H1 (cell line): Measurements from ENCODE around the gene AMER2. TPM values are rescaled to one million over a fixed set of nuclear protein-coding genes. Genes with fewer than 3 reads are reported as not detected.

Experiments
- CTCF ChIA-PET: fragments of 300-600 bp; sonication (Branson Sonifier 250); formaldehyde crosslinking; loops from one replicate; lab custom pipeline; 2021; ENCODE audit not compliant: partially characterized antibody; lab: Charles Lee
- POLR2A ChIA-PET: fragments of 300-600 bp; sonication (Branson Sonifier 250); formaldehyde crosslinking; loops from one replicate; lab custom pipeline; 2021; ENCODE audit warnings: inconsistent platforms; ENCODE audit not compliant: partially characterized antibody; lab: Charles Lee
- DNase-seq, 2 experiments: peaks; one replicate each; pipeline versions ENCODE4 v3.0.0 to v3.0.0-alpha.2; 2010 to 2022; ENCODE audit warnings: low spot score in 2 of 2, low read depth in 1 of 2, mixed read lengths in 1 of 2
- FAIRE-seq: peaks from 2 replicates; lab custom pipeline; 2011; peaks lifted over from hg19 to GRCh38; lab: Jason Lieb, UNC
- H2AFZ ChIP-seq: 2 replicates; pipeline ENCODE4 v1.8.1; 2012; ENCODE audit warnings: low read length, inconsistent platforms
- H2AK5ac ChIP-seq: 2 replicates; pipeline ENCODE4 v1.6.1; 2013; ENCODE audit warnings: low read depth, low read length
- H2BK120ac ChIP-seq: replicated peaks from 2 replicates; pipeline ENCODE3; 2013; ENCODE audit warnings: low read depth, low read length, inconsistent platforms
- H2BK12ac ChIP-seq: 2 replicates; pipeline ENCODE4 v1.6.1; 2013; ENCODE audit warnings: low read depth, low read length
- H2BK15ac ChIP-seq: 2 replicates; pipeline ENCODE4 v1.6.1; 2013; ENCODE audit warnings: low read length
- H2BK20ac ChIP-seq: 2 replicates; pipeline ENCODE4 v1.6.1; 2013; ENCODE audit warnings: low read length
- H2BK5ac ChIP-seq: 2 replicates; pipeline ENCODE4 v1.6.1; 2013; ENCODE audit warnings: low read depth, low read length
- H3K14ac ChIP-seq: 2 replicates; pipeline ENCODE4 v1.6.1; 2013; ENCODE audit warnings: inconsistent platforms; ENCODE audit not compliant: insufficient read length
- H3K18ac ChIP-seq: 2 replicates; pipeline ENCODE4 v1.6.1; 2013; ENCODE audit warnings: low read length; ENCODE audit errors: extremely low read depth
- H3K23ac ChIP-seq: 2 replicates; pipeline ENCODE4 v1.6.1; 2013; ENCODE audit warnings: inconsistent platforms; ENCODE audit not compliant: insufficient read length
- H3K23me2 ChIP-seq: 2 replicates; pipeline ENCODE4 v1.6.1; 2013; ENCODE audit warnings: low read depth, low read length
- H3K27ac ChIP-seq: 2 replicates; pipeline ENCODE4 v1.6.1; 2011; ENCODE audit warnings: low read depth, low read length, inconsistent platforms
- H3K27me3 ChIP-seq, 4 experiments: replicated peaks in 1 of 4; 1 replicate in 1 of 4; 2 replicates in 3 of 4; pipeline versions ENCODE4 v1.6.1 to v1.8.1; 2011 to 2013; ENCODE audit warnings: low read length in 3 of 4, mild to moderate bottlenecking in 3 of 4, inconsistent platforms in 2 of 4, mixed read lengths in 2 of 4, moderate library complexity in 1 of 4; ENCODE audit not compliant: control insufficient read depth in 3 of 4, insufficient read depth in 3 of 4; ENCODE audit errors: extremely low read depth in 1 of 4
- H3K36me3 ChIP-seq, 4 experiments: 2 replicates each; pipeline versions ENCODE4 v1.6.1 to v1.8.1; 2011 to 2013; ENCODE audit warnings: mild to moderate bottlenecking in 4 of 4, low read length in 3 of 4, moderate library complexity in 2 of 4, control low read depth in 1 of 4, inconsistent platforms in 1 of 4; ENCODE audit not compliant: insufficient read depth in 4 of 4, control insufficient read depth in 2 of 4
- H3K4ac ChIP-seq: replicated peaks from 2 replicates; pipeline ENCODE3; 2013; ENCODE audit warnings: low read length, low read depth, mixed read lengths, inconsistent platforms; ENCODE audit not compliant: insufficient read length
- H3K4me1 ChIP-seq, 4 experiments: replicated peaks in 1 of 4; 1 replicate in 1 of 4; 2 replicates in 3 of 4; pipeline versions ENCODE4 v1.6.1 to v1.8.1; 2011 to 2013; ENCODE audit warnings: low read length in 3 of 4, inconsistent platforms in 2 of 4, mixed read lengths in 1 of 4; ENCODE audit not compliant: insufficient read depth in 4 of 4, control insufficient read depth in 3 of 4
- H3K4me2 ChIP-seq, 2 experiments: 2 replicates each; pipeline versions ENCODE4 v1.6.1 to v1.8.1; 2011 to 2013; ENCODE audit warnings: low read depth in 2 of 2, low read length in 2 of 2, control low read depth in 1 of 2, inconsistent platforms in 1 of 2, mild to moderate bottlenecking in 1 of 2; ENCODE audit not compliant: insufficient read depth in 1 of 2
- H3K4me3 ChIP-seq, 4 experiments: fragments of 200-600, 300-600 bp in 1 of 4; sonication (generic), shearing (Covaris generic), sonication (Bioruptor Twin) in 1 of 4; 2 replicates each; pipeline versions ENCODE4 v1.5.1 to v1.8.1; 2011 to 2016; ENCODE audit warnings: low read length in 4 of 4, low read depth in 3 of 4, control low read depth in 2 of 4, inconsistent platforms in 2 of 4, mild to moderate bottlenecking in 2 of 4, mixed read lengths in 1 of 4, moderate library complexity in 1 of 4; ENCODE audit not compliant: insufficient read depth in 2 of 4; ENCODE audit errors: extremely low read depth in 1 of 4
- H3K56ac ChIP-seq: replicated peaks from 2 replicates; pipeline ENCODE3; 2013; ENCODE audit warnings: low read depth, mild to moderate bottlenecking, mixed read lengths, low read length, inconsistent platforms; ENCODE audit not compliant: insufficient read length
- H3K79me1 ChIP-seq: 2 replicates; pipeline ENCODE4 v1.6.1; 2013; ENCODE audit warnings: low read depth, low read length, control low read depth
- H3K79me2 ChIP-seq, 2 experiments: 2 replicates each; pipeline versions ENCODE4 v1.6.1 to v1.8.1; 2012 to 2013; ENCODE audit warnings: low read length in 2 of 2, mild to moderate bottlenecking in 2 of 2, inconsistent platforms in 1 of 2; ENCODE audit not compliant: insufficient read depth in 2 of 2, control insufficient read depth in 1 of 2
- H3K9ac ChIP-seq, 4 experiments: replicated peaks in 1 of 4; 1 replicate in 1 of 4; 2 replicates in 3 of 4; pipeline versions ENCODE4 v1.6.1 to v1.8.1; 2011 to 2013; ENCODE audit warnings: low read depth in 3 of 4, low read length in 3 of 4, control low read depth in 2 of 4, mild to moderate bottlenecking in 2 of 4, moderate library complexity in 2 of 4, inconsistent platforms in 1 of 4; ENCODE audit errors: extremely low read depth in 1 of 4
- H3K9me3 ChIP-seq, 2 experiments: 2 replicates each; pipeline versions ENCODE4 v1.6.1 to v1.8.1; 2012 to 2013; ENCODE audit warnings: mild to moderate bottlenecking in 2 of 2, moderate library complexity in 2 of 2, control low read depth in 1 of 2, inconsistent platforms in 1 of 2, low read depth in 1 of 2, low read length in 1 of 2, mixed read lengths in 1 of 2; ENCODE audit not compliant: insufficient read depth in 2 of 2
- H4K20me1 ChIP-seq, 2 experiments: replicated peaks in 1 of 2; 2 replicates each; pipeline versions ENCODE3 to v1.8.1; 2011 to 2013; ENCODE audit warnings: inconsistent platforms in 2 of 2, low read length in 2 of 2, mild to moderate bottlenecking in 1 of 2; ENCODE audit not compliant: insufficient read depth in 2 of 2, control insufficient read depth in 1 of 2
- H4K5ac ChIP-seq: 2 replicates; pipeline ENCODE4 v1.6.1; 2013; ENCODE audit warnings: low read length, low read depth, mixed read lengths, inconsistent platforms; ENCODE audit not compliant: insufficient read length
- H4K8ac ChIP-seq: 2 replicates; pipeline ENCODE4 v1.8.0; 2013; ENCODE audit warnings: mild to moderate bottlenecking, moderate library complexity, low read length, inconsistent platforms; ENCODE audit not compliant: insufficient read depth; ENCODE audit errors: extremely low read depth
- H4K91ac ChIP-seq: replicated peaks from 2 replicates; pipeline ENCODE3; 2013; ENCODE audit warnings: low read length, mixed read lengths, inconsistent platforms; ENCODE audit not compliant: insufficient read length
- ASH2L ChIP-seq: fragments of 200-600, 300-600 bp; sonication (generic); IDR thresholded peaks from one replicate; pipeline ENCODE4 v1.7.1; 2017; ENCODE audit warnings: low read length
- BCL11A ChIP-seq, 2 experiments: IDR thresholded peaks; one replicate each; pipeline ENCODE4 v1.6.1; 2011; ENCODE audit warnings: low read depth in 2 of 2, low read length in 2 of 2, mild to moderate bottlenecking in 2 of 2
- CREB1 ChIP-seq: IDR thresholded peaks from 2 replicates; pipeline ENCODE4 v1.6.1; 2012; ENCODE audit warnings: inconsistent platforms
- CTBP2 ChIP-seq: IDR thresholded peaks from 2 replicates; pipeline ENCODE4 v1.7.0; 2011; ENCODE audit warnings: borderline replicate concordance, mild to moderate bottlenecking, moderate library complexity, mixed read lengths, low read length; ENCODE audit not compliant: insufficient read depth, insufficient read length
- KDM4A ChIP-seq: IDR thresholded peaks from one replicate; pipeline ENCODE4 v1.7.1; 2012; ENCODE audit warnings: low read depth, mild to moderate bottlenecking, moderate library complexity, low read length, inconsistent platforms; ENCODE audit not compliant: severe bottlenecking
- MAFK ChIP-seq: IDR thresholded peaks from 2 replicates; pipeline ENCODE4 v1.6.1; 2012; ENCODE audit warnings: low read depth, mild to moderate bottlenecking, improper control_type of control experiment, low read length
- RBBP5 ChIP-seq: IDR thresholded peaks from 2 replicates; pipeline ENCODE4 v1.7.1; 2012; ENCODE audit warnings: low read depth, mild to moderate bottlenecking, inconsistent platforms, low read length, moderate library complexity, borderline replicate concordance
- RNF2 ChIP-seq: fragments of 200-900, 300-1000 bp; sonication (generic); IDR thresholded peaks from 2 replicates; pipeline ENCODE4 v1.7.1; 2016; ENCODE audit warnings: borderline replicate concordance, low read depth, mild to moderate bottlenecking, antibody characterized with exemption, low read length; ENCODE audit not compliant: poor library complexity, severe bottlenecking; ENCODE audit errors: missing control alignments
- SIRT6 ChIP-seq: IDR thresholded peaks from one replicate; pipeline ENCODE4 v1.7.1; 2012; ENCODE audit warnings: low read length, inconsistent platforms
- SP2 ChIP-seq: IDR thresholded peaks from 2 replicates; pipeline ENCODE4 v1.6.1; 2012; ENCODE audit warnings: mild to moderate bottlenecking, low read length, inconsistent platforms
- SRF ChIP-seq: IDR thresholded peaks from 2 replicates; pipeline ENCODE4 v1.6.1; 2011; ENCODE audit warnings: mild to moderate bottlenecking, low read depth, low read length, moderate library complexity
- TAF7 ChIP-seq: optimal IDR thresholded peaks from 2 replicates; pipeline ENCODE3; 2011; ENCODE audit warnings: low read depth, mild to moderate bottlenecking, inconsistent platforms, low read length, moderate library complexity, borderline replicate concordance
- WGBS, 2 experiments: shearing (Covaris generic) in 1 of 2; methylation state at CpG; one replicate each; pipeline versions ENCODE4 v1.1.6 to v1.1.7; 2013 to 2015; ENCODE audit warnings: low lambda C conversion rate in 2 of 2, mixed read lengths in 2 of 2, inconsistent platforms in 1 of 2, low coverage in 1 of 2, missing lambda C conversion rate in 1 of 2; ENCODE audit not compliant: insufficient replicate concordance in 2 of 2, insufficient coverage in 1 of 2, insufficient read length in 1 of 2; ENCODE audit errors: extremely low coverage in 1 of 2, missing lambda C conversion rate in 1 of 2; 5-methylcytosine and 5-hydroxymethylcytosine counted together
- polyA plus RNA-seq, 7 experiments: library from polyadenylated mRNA; depleted of rRNA in 3 of 7; stranded (reverse) in 5 of 7; unstranded in 2 of 7; fragments of >200 nt in 5 of 7; fragments of 200-250 nt in 2 of 7; gene quantifications; 1 replicate in 5 of 7; 2 replicates in 1 of 7; 4 replicates in 1 of 7; pipeline versions ENCODE4 v1.2.1 to v1.2.3, GENCODE V29; 2011 to 2013; ENCODE audit warnings: missing spikeins in 2 of 7, mixed read lengths in 2 of 7
- total RNA-seq: library from RNA; stranded (reverse); fragmentation: NEBNext Ultra II Directional; extraction: Animal tissue kit (Norgen Biotek cat#: 25700); gene quantifications from 2 replicates; pipeline ENCODE4 v1.2.1, GENCODE V29; 2021
- TF ChIP-seq, protein P1 (sequence below): IDR thresholded peaks from 2 replicates; pipeline ENCODE4 v1.6.1; 2012; ENCODE audit warnings: inconsistent platforms
- TF ChIP-seq, protein P2 (sequence below): IDR thresholded peaks from 2 replicates; pipeline ENCODE4 v1.6.1; 2012; ENCODE audit warnings: inconsistent platforms

The AMER2 gene
- total and polyA plus RNA-seq, 2 of the 8 experiments (the other 6 are each of a cell fraction or from before 2014, with no cell fraction given) = 0.14 to 0.50 TPM

DNA sequence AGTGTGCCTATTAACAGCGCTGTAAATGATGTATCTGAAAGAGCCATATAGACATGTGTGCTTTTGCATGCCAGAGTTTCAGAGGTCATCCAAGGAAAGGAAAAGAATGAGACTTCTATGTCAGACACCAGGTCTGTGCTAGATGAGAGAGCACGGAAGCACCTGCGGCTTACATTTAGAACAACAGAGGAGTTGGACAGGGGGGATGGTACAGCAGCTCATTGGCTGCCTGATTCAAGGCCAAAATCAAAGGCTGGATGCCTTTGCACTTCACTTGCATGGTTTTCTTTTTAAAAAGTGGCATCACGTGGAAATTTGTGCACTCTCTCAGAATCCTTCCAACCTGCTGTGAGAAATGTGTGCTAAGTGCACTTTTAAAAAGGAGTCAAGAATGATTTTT lies 32.8 kb upstream of the AMER2 start:
- CTCF ChIA-PET = interaction anchor here (0.7 to 1.5 kb wide), 2 partner anchors 11 to 119 kb away, joined by 3 to 4 read pairs; no protein-coding TSS in a partner anchor
- WGBS, 2 experiments = 93% methylated on average over 4 of the region's 4 CpGs; no CpG with 5 or more reads in 1 of the 2 experiments
- TF ChIP-seq SP2 (no peak), BCL11A (IDR thresholded peaks at IDR 0.05; ENCODE audit: low read depth in 2 of 2, low read length in 2 of 2) (no peak), MAFK (no peak), TAF7 (no peak), SRF (no peak), ASH2L (no peak), RNF2 (no peak), CTBP2 (no peak), RBBP5 (no peak), CREB1 (no peak), KDM4A (no peak), SIRT6 (no peak)
- TF ChIP-seq, protein P1, sequence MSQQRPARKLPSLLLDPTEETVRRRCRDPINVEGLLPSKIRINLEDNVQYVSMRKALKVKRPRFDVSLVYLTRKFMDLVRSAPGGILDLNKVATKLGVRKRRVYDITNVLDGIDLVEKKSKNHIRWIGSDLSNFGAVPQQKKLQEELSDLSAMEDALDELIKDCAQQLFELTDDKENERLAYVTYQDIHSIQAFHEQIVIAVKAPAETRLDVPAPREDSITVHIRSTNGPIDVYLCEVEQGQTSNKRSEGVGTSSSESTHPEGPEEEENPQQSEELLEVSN = no peak
- TF ChIP-seq, protein P2, sequence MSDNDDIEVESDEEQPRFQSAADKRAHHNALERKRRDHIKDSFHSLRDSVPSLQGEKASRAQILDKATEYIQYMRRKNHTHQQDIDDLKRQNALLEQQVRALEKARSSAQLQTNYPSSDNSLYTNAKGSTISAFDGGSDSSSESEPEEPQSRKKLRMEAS = no peak

More for the DNA sequence above, 32.8 kb upstream of the AMER2 start:
- H3K23ac ChIP-seq = no peak overlapping the region
- no peak overlapping the region for H2AK5ac ChIP-seq
- no peaks in the 10 kb centered on the region for H4K20me1 ChIP-seq
- peaks cover 0 to 5% (median under 1%) of the 10 kb centered on the region in 4 experiments; a peak in 2 of 7 replicates for H3K4me1 ChIP-seq
- POLR2A ChIA-PET = no interaction called here
- H3K4me3 ChIP-seq = no peak overlapping the region
- H3K23me2 ChIP-seq = no peaks in the 10 kb centered on the region
- H3K27ac ChIP-seq = no peak overlapping the region
- no peak overlapping the region for H3K56ac ChIP-seq
- no peak overlapping the region for H2BK20ac ChIP-seq
- no peak for DNase-seq
- H2BK12ac ChIP-seq = no peak overlapping the region
- no peak overlapping the region for H4K8ac ChIP-seq
- no peak overlapping the region for H3K18ac ChIP-seq
- H3K79me1 ChIP-seq = no peaks in the 10 kb centered on the region
- H2BK5ac ChIP-seq = no peak overlapping the region
- H3K27me3 ChIP-seq = no peaks in the 10 kb centered on the region
- no peak overlapping the region for H2BK15ac ChIP-seq
- no peak overlapping the region for H2AFZ ChIP-seq
- H3K9me3 ChIP-seq = no peaks in the 10 kb centered on the region
- H3K79me2 ChIP-seq = no peaks in the 10 kb centered on the region
- H3K4me2 ChIP-seq = no peak overlapping the region
- no peaks in the 10 kb centered on the region for H3K36me3 ChIP-seq
- no peak overlapping the region for H2BK120ac ChIP-seq
- FAIRE-seq = no peak
- H3K14ac ChIP-seq = no peak overlapping the region
- no peak overlapping the region for H3K9ac ChIP-seq
- H3K4ac ChIP-seq = no peak overlapping the region
- no peak overlapping the region for H4K5ac ChIP-seq
- no peak overlapping the region for H4K91ac ChIP-seq
